ENCODE results near the gene FOXL2. TPM values are rescaled to one million over a fixed set of nuclear protein-coding genes. Genes with fewer than 3 reads are reported as not detected.

FOXL2 gene
- total and polyA plus RNA-seq, 4 donors: not detected

GRCh38 chr3:138938056-138938876, 8.7 kb downstream of the FOXL2 start:
- Histone ChIP-seq H3K4me3 (ENCODE audit: low read depth in 1 of 3, low read length in 3 of 3) (no peak overlapping the region), H3K27ac (ENCODE audit: low read depth in 1 of 2, low read length in 2 of 2) (no peak overlapping the region), H3K27me3 (ENCODE audit: control insufficient read depth in 4 of 4, insufficient read depth in 4 of 4, low read length in 3 of 4) (peaks cover 13 to 32% (median 18%) of the 10 kb centered on the region in 4 donors), H3K4me1 (ENCODE audit: control insufficient read depth in 4 of 4, insufficient read depth in 4 of 4, low read length in 3 of 4) (peaks cover 16 to 37% (median 18%) of the 10 kb centered on the region in 4 donors), H3K9me3 (ENCODE audit: control insufficient read depth in 4 of 4, low read length in 3 of 4) (no peaks in the 10 kb centered on the region), H3K36me3 (ENCODE audit: control insufficient read depth in 4 of 4, insufficient read depth in 3 of 4, low read depth in 1 of 4, low read length in 3 of 4) (no peaks in the 10 kb centered on the region), H3K9ac (ENCODE audit: low read depth in 1 of 2, low read length in 2 of 2) (no peak overlapping the region)
- 5% methylated on average over 48 of the region's 48 CpGs for WGBS
- DNase-seq (ENCODE audit: low spot score): no peak
- TF ChIP-seq REST (IDR thresholded peaks at IDR 0.05): no peak
- TF ChIP-seq RXRA (IDR thresholded peaks at IDR 0.05): no peak
- TF ChIP-seq YY1 (IDR thresholded peaks at IDR 0.05): no peak
- TF ChIP-seq ATF3 (IDR thresholded peaks at IDR 0.05): no peak

- Histone ChIP-seq H3K4me1 (ENCODE audit: control insufficient read depth in 4 of 4, insufficient read depth in 4 of 4, low read length in 3 of 4) (peaks cover 16 to 37% (median 18%) of the 10 kb centered on the region in 4 donors), H3K36me3 (ENCODE audit: control insufficient read depth in 4 of 4, insufficient read depth in 3 of 4, low read depth in 1 of 4, low read length in 3 of 4) (no peaks in the 10 kb centered on the region), H3K27ac (ENCODE audit: low read depth in 1 of 2, low read length in 2 of 2) (no peak overlapping the region), H3K9me3 (ENCODE audit: control insufficient read depth in 4 of 4, low read length in 3 of 4) (no peaks in the 10 kb centered on the region), H3K27me3 (ENCODE audit: control insufficient read depth in 4 of 4, insufficient read depth in 4 of 4, low read length in 3 of 4) (peaks cover 8 to 29% (median 14%) of the 10 kb centered on the region in 4 donors), H3K4me3 (ENCODE audit: low read depth in 1 of 3, low read length in 3 of 3) (no peak overlapping the region), H3K9ac (ENCODE audit: low read depth in 1 of 2, low read length in 2 of 2) (no peak overlapping the region)
- no peak for DNase-seq (ENCODE audit: low spot score)
- 3% methylated on average over 29 of the region's 29 CpGs for WGBS
- no peak for TF ChIP-seq TAF1 (conservative IDR thresholded peaks at IDR 0.05)
- no peak for TF ChIP-seq ATF3 (IDR thresholded peaks at IDR 0.05)
- no peak for TF ChIP-seq FOXA1 (IDR thresholded peaks at IDR 0.05)
- no peak for TF ChIP-seq SP1 (IDR thresholded peaks at IDR 0.05)
- TF ChIP-seq HNF4G (IDR thresholded peaks at IDR 0.05): no peak
- no peak for TF ChIP-seq MAX (IDR thresholded peaks at IDR 0.05)
- no peak for TF ChIP-seq RXRA (IDR thresholded peaks at IDR 0.05)
- no peak for TF ChIP-seq GABPA (IDR thresholded peaks at IDR 0.05 in 1 of 2, conservative IDR thresholded peaks at IDR 0.05 in 1 of 2)
- no peak for TF ChIP-seq CTCF (IDR thresholded peaks at IDR 0.05; ENCODE audit: low read depth, low read length, missing input control)
- TF ChIP-seq NR2F2 (IDR thresholded peaks at IDR 0.05): no peak
- TF ChIP-seq FOXA2 (IDR thresholded peaks at IDR 0.05): no peak
- no peak for TF ChIP-seq RAD21 (IDR thresholded peaks at IDR 0.05)
- no peak for TF ChIP-seq HNF4A (conservative IDR thresholded peaks at IDR 0.05)
Measured at GRCh38 chr3:138937690-138938055, 9.3 kb downstream of the FOXL2 start.

All from liver (tissue), 9 donors.